GM12892 (cell line): ENCODE data around the gene BBIP1.

Experiments used
- POLR2A ChIP-seq: IDR thresholded peaks from 2 replicates; pipeline ENCODE4 v1.6.1; 2011; ENCODE audit warnings: low read depth, low read length, control low read depth
- TAF1 ChIP-seq: IDR thresholded peaks from 2 replicates; pipeline ENCODE4 v1.6.1; 2011; ENCODE audit warnings: low read depth, mild to moderate bottlenecking, control low read depth, low read length, borderline replicate concordance

GRCh38 chr10:110967009-110967630, 48.1 kb upstream of the BBIP1 start:
- TF ChIP-seq POLR2A, result no peak
- no peak for TF ChIP-seq TAF1
